Spinal cord (tissue), 10 donors: Measurements from ENCODE around the gene LCNL1. TPM values are rescaled to one million over a fixed set of nuclear protein-coding genes. Genes with fewer than 3 reads are reported as not detected.

Source experiments
- DNase-seq, 6 donors: peaks; one replicate each; pipeline versions ENCODE4 v3.0.0 to v3.0.0-alpha.2; 2013 to 2015; ENCODE audit warnings: low spot score in 6 of 6, low read depth in 4 of 6
- H3K27ac ChIP-seq: one replicate; pipeline ENCODE4 v1.5.1; 2013; ENCODE audit warnings: low read depth, low read length, control low read depth
- H3K27me3 ChIP-seq: one replicate; pipeline ENCODE4 v1.6.1; 2013; ENCODE audit warnings: low read length; ENCODE audit not compliant: control insufficient read depth, insufficient read depth
- H3K36me3 ChIP-seq: one replicate; pipeline ENCODE4 v1.6.1; 2013; ENCODE audit warnings: low read length; ENCODE audit not compliant: control insufficient read depth, insufficient read depth
- H3K4me1 ChIP-seq: one replicate; pipeline ENCODE4 v1.6.1; 2013; ENCODE audit warnings: low read length; ENCODE audit not compliant: control insufficient read depth, insufficient read depth
- H3K4me3 ChIP-seq: one replicate; pipeline ENCODE4 v1.5.1; 2013; ENCODE audit warnings: low read depth, low read length, control low read depth
- H3K9me3 ChIP-seq: one replicate; pipeline ENCODE4 v1.6.1; 2013; ENCODE audit warnings: low read length; ENCODE audit not compliant: control insufficient read depth, insufficient read depth
- WGBS: methylation state at CpG from one replicate; pipeline ENCODE4 v1.1.5; 2013; ENCODE audit warnings: missing lambda C conversion rate; ENCODE audit not compliant: insufficient coverage; 5-methylcytosine and 5-hydroxymethylcytosine counted together
- polyA plus RNA-seq, 2 donors: library from polyadenylated mRNA; unstranded; fragments of 120-200 nt; gene quantifications; one replicate each; pipeline ENCODE4 v1.2.1, GENCODE V29; 2013; ENCODE audit not compliant: insufficient read length in 2 of 2
- total RNA-seq, 2 donors: library from RNA; depleted of rRNA in 1 of 2; stranded (reverse); fragments of 120-200 nt in 1 of 2; fragments of >200 nt in 1 of 2; gene quantifications; one replicate each; pipeline versions ENCODE4 v1.2.3 to v1.2.4, GENCODE V29; 2013 to 2014
- donor health status: healthy.

LCNL1 gene
- total and polyA plus RNA-seq, 4 donors: 2.3 to 54.0 (median 14.5) TPM

DNA sequence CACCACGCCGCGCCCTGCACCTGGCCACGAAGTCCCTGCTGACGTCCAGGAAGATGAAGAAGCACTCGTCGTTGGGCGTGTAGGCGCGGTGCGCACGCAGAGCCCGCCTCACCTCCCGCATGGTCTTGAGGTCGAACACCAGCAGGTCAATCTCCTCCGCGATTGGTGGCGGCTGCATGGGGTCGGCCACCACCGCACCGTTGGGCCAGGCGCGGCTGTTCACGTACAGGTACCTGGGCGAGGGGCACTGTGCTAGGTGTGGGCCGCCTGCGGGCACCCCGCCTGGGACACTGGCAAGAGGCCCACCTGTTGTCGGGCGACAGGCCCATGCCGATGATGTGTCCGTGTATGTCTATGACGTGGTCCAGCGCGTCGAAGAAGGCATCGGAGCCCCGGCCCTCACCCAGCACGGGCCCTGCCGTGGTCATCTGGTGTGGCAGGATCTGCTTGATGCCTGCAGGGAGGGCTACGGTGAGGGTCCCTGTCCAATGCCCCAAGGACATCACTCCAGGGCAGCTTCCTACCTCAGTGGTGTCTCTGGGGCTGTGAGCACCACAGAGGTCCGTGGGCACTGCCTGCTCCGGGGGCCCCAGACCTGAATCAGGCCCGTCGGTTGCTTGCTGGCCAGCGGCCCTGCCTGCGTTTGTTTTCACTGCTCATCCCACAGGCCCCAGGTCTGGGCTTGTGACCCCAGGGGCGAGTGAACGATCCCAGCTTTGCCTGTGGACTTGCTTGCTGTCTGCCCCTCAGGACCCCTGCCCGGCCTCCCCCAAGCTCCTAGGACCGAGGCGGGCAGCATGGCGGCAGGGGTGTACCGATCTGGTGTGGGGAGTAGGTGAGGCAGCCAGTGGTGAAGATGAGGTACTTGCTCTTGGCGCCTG is 41.3 kb upstream of the LCNL1 start:
- no peaks in the 10 kb centered on the region for H3K27me3 ChIP-seq
- peaks cover 63% of the 10 kb centered on the region for H3K36me3 ChIP-seq

DNA sequence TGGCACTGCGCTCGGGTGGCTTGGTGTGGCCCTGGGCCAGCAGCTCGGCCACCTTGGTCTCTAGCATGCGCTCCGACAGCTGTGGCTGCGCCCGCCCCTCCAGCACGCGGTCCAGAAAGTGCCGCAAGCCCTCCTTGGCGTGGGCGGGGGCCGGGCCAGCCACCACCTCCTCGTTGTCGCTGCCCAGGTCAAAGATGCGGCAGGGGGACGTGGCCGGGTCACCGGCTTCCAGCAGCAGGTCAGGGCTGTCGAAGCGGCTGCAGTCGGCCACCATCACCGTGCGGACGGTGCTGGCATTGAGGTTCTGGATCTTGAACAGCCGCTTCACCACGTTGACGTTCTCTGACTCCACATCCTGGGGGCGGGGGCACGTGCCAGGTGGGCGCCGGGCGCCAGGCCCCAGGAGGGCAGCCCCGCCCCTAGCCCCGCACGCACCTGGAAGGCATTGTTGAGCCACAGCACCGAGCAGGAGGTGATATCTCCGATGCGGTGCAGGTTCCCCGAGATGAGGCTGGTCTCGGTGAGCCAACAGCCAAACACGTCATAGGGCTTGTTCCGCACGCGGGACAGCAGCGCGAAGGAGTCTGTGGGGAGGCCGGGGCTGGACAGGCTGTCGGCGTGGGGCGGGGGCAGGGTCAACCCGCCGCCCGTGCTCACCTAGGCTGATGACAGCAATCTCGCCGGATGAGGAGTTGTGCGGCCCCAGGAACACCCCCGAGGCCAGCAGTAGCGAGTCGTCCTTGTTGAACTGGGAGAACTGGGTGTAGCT is 40.5 kb upstream of the LCNL1 start:
- no peak for DNase-seq
- H3K4me3 ChIP-seq: no peak overlapping the region
- H3K27me3 ChIP-seq: no peaks in the 10 kb centered on the region
- H3K9me3 ChIP-seq: no peaks in the 10 kb centered on the region
- 93% methylated on average over 60 of the region's 60 CpGs for WGBS
- peaks cover 60% of the 10 kb centered on the region for H3K36me3 ChIP-seq
- no peak overlapping the region for H3K27ac ChIP-seq
- H3K4me1 ChIP-seq: peaks cover 33% of the 10 kb centered on the region

More for the DNA sequence above, 41.3 kb upstream of the LCNL1 start:
- Histone ChIP-seq H3K4me1 (peaks cover 25% of the 10 kb centered on the region), H3K27ac (no peak overlapping the region), H3K9me3 (no peaks in the 10 kb centered on the region), H3K4me3 (no peak overlapping the region)
- no peak for DNase-seq
- 96% methylated on average over 55 of the region's 55 CpGs for WGBS

DNA sequence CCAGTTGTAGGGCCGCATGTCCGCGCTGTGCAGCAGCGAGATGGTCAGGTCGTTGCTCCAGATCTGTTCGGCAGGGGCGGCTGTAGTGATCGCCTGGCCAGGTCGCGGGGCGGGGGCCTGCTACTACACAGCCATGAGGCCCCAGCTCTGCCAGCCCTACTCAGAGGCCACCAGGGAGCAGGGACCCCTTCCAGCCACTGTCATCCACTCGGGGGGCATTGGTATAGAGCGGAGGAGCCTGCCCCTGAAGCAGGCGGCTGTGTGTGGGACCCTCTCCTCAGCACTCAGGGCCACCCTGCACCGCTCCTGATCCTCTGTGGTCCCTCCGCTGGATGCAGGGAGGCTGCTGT is 39.9 kb upstream of the LCNL1 start:
- Histone ChIP-seq H3K4me1 (peaks cover 39% of the 10 kb centered on the region), H3K36me3 (peaks cover 54% of the 10 kb centered on the region), H3K4me3 (no peak overlapping the region), H3K27me3 (no peaks in the 10 kb centered on the region), H3K9me3 (no peaks in the 10 kb centered on the region), H3K27ac (no peak overlapping the region)
- DNase-seq: no peak
- WGBS: 87% methylated on average over 14 of the region's 16 CpGs

DNA sequence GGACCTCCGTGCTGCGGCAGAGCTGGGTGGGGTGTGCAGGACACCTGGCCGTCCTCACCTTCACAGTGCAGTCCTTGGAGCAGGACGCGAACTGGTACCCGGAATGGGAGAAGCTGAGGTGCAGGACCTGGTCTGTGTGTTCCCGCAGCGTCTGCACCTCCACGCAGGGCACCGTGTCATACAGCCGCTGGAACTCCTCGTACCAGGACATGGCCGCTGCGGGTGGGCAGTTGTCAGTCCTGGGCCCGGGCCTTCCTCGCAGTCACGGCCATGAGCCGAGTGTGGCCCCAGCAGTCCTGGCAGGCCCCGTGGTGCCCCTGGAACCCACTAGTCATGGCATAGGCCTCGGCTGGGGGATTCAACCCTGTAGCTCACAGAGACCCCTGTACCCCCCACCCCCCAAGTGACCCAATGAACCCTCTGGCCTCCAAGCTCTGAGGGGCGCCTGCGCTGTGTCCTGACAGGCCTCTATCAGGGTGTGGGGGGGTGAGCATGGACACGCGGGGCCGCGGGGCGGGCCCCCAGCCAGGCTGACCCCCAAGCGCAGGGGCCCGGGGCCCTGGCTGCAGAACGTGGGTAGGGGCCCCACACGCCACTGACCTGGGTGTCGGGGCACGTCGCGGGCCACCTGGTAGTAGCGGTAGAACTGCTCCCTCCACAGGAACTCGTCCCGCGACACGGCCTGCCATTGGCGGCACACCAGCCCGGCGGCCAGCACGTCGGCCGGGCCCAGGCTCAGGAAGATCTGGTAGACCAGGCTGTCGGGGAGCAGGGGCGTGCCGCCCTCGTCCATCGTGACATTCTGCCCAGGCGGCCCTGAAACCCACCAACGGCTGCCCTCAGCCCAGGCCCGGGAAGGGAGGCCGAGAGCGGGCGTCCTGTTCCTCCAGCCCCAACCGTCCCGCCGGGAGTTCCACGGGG is 39.2 kb upstream of the LCNL1 start:
- Histone ChIP-seq H3K4me1 (peaks cover 43% of the 10 kb centered on the region), H3K27ac (no peak overlapping the region), H3K27me3 (no peaks in the 10 kb centered on the region), H3K4me3 (peak overlapping the region; percentile 78), H3K36me3 (peaks cover 51% of the 10 kb centered on the region), H3K9me3 (no peaks in the 10 kb centered on the region)
- peak in 1 of 6 donors; percentile 6 for DNase-seq
- 23% methylated on average over 61 of the region's 61 CpGs for WGBS

DNA sequence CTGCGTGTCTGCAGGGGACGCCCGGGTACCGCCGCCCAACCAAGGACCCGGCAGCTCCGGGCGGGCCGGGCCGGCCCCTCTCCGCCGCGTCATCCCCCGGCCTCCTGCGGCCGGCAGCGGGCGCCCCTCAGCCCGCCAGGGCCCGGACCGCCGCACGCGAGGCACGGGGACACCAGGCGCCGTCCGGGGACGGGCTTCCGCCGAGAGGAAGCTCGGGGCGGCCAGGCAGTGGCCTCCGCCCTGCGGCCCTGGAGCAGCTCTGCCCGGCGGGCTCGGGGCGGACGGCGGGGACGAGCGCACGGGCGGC is 38.6 kb upstream of the LCNL1 start:
- Histone ChIP-seq H3K4me3 (peak overlapping the region; percentile 78), H3K27me3 (no peaks in the 10 kb centered on the region), H3K27ac (no peak overlapping the region), H3K9me3 (no peaks in the 10 kb centered on the region), H3K36me3 (peaks cover 47% of the 10 kb centered on the region), H3K4me1 (peaks cover 47% of the 10 kb centered on the region)
- DNase-seq: no peak
- WGBS: under 1% methylated on average over 45 of the region's 45 CpGs

DNA sequence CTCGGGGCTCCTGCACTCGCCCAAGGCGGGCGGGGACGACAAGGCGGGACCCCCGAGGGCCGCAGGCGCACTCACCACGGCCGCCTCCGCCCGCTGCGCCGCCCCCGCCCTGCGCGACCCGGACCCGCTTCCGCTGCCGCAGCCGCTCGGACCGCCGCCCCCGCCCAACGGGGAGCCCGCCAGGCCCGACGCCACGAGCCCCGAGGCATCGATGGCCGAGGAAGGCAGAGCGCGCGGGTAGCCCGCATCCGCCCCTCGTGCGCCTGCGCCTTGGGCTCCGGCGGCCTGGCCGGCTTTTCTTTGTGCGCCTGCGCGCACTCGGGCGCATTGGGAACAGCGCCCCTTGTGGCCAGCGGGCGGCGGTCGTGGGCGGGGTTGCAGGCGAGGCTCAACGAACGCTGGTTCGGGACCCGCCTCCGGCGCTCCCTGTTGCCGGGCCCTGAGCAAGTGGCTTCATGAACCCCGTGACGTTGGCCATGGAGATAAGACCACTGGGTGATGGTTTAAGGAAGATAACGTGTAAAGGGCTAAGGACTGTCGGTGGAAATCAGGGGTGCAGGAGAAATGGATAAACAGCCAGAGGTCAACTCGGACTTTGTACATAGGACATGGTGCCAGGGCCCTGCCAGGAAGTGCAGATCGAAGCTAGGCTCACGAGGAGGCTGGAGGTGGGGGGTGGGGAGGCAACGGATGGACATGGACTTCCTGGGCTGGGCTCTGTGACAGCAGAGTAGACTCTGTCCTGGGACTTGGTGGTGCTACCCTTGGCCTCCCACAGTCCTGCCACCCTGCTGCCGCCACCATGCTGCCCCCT is 38.1 kb upstream of the LCNL1 start, which contains the start of the genes C8G and FBXW5:
C8G (plus strand) TSS at position 725 of the 814 bp plus-strand sequence; CDS start at position 803, 78 bp downstream.
FBXW5 (minus strand) TSS at position 220 of the 814 bp plus-strand sequence. CDS start 655 bp downstream, outside the sequence.
- Histone ChIP-seq H3K27me3 (no peaks in the 10 kb centered on the region), H3K4me3 (peak within 1 kb of the TSS; percentile 78), H3K27ac (no peak within 1 kb of the TSS), H3K9me3 (no peaks in the 10 kb centered on the region), H3K4me1 (peaks cover 52% of the 10 kb centered on the region), H3K36me3 (peaks cover 42% of the 10 kb centered on the region)
- DNase-seq: peak; percentile 83 to 98 (median 94)
- WGBS: 5% methylated on average over 74 of the region's 74 CpGs

DNA sequence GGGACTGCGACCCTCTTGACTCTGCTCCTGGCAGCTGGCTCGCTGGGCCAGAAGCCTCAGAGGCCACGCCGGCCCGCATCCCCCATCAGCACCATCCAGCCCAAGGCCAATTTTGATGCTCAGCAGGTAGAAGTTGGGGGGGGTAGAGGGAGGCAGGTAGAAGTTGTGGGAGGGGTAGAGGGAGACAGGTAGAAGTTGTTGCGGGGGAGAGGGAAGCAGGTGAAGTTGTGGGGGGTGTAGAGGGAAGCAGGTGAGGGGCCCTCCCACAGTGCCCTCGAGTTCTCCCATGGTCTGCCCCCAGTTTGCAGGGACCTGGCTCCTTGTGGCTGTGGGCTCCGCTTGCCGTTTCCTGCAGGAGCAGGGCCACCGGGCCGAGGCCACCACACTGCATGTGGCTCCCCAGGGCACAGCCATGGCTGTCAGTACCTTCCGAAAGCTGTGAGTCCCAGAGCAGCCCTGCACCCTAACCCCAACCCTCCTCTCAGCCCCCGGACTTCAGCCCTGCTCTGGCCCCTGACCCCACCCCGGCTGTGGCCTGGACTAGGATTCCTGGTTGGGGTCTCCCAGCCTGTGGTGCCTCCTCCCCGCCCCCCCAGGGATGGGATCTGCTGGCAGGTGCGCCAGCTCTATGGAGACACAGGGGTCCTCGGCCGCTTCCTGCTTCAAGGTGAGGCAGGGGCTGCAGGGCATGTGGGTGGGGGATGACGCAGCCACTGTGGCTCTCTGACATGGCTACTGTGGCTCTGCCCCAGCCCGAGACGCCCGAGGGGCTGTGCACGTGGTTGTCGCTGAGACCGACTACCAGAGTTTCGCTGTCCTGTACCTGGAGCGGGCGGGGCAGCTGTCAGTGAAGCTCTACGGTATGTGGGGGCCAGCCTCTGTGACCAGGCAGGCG is 37.2 kb upstream of the LCNL1 start:
- WGBS: 87% methylated on average over 28 of the region's 30 CpGs
- Histone ChIP-seq H3K27me3 (no peaks in the 10 kb centered on the region), H3K4me1 (peaks cover 58% of the 10 kb centered on the region), H3K27ac (no peak overlapping the region), H3K4me3 (no peak overlapping the region), H3K9me3 (no peaks in the 10 kb centered on the region), H3K36me3 (peaks cover 33% of the 10 kb centered on the region)
- DNase-seq: no peak
